Glomerular endothelial cell (primary cell): ENCODE measurements around the gene CACNA1E. TPM values are rescaled to one million over a fixed set of nuclear protein-coding genes. Genes with fewer than 3 reads are reported as not detected.

Source experiments
- DNase-seq: peaks from one replicate; pipeline ENCODE4 v3.0.0-alpha.2; 2011; ENCODE audit warnings: low read depth, low spot score; ENCODE audit errors: extremely low read depth
- total RNA-seq: library from RNA; depleted of rRNA; stranded (reverse); fragments of >200 nt; gene quantifications from 2 replicates; pipeline ENCODE4 v1.2.3, GENCODE V29; 2015

CACNA1E gene
- total RNA-seq, 1 donor from 2014 or later, result not detected

DNA sequence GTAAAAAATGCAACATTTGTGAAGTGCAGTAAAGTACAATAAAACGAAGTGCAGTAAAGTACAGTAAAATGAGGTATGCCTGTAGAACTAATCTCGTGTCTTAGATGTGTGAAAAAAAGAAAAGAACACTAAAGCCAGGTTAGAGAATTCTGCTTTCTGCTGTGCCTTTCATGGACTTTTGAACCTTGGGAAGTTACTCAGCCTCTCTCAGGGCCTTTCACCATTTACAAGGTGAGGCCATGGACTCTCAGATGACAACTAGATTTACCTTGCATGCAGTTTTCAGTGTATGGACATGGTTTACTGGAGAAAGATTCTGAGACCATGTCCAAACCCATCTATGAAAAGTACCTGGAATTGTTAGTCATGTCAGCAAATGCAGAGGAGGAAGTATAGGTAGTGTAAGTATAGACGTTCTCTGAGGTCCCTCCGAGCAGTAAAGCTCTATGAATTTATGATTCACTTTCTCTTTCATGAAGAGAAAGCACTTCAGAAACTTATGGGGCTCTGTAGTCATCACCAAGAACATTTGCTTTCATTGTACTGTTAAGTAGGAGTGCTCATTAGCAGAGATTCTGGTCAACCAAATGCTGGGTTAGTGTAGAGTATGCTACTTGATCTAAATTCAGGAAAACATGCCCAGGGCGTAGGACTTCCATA, 143.1 kb downstream of the CACNA1E start:
- DNase-seq, result no peak

DNA sequence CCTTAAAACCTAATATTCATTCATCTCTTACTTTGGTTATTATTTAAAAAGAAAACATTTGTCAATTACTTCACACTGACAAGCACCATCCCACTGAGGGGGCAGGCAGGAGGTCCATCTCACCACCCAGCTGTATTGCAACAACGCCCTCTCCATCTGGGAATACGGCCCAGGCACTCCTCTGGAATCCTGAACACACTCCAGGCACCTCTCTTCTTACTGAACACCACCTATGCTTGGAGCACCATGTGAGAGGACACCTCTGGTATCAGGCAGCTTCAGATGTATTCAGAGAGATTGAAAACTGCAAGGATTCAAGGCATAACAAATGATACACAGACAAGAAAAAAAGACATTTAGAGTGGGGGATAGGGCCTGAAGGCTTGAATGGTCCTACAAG, 147.1 kb downstream of the CACNA1E start:
- DNase-seq, result no peak

DNA sequence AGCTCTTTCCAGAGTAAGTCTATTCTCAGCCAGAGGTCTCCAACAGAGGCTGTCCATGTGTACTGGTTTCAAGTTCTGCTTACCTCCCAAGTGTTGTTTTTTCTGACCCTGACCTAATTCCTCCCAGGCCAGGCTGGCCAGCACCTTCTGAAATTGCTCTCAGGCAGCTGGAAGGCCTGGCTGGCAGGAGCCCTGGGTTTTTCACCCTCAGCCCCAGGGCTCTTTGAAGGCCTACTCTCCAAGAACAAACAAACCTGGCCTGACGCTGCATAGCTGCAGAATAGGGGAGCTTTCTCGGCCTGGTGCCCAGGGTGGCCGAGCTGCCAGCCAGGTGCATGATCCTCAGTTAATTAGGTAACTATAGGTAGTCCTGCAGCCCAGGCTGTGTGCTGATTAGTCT, 147.5 kb downstream of the CACNA1E start:
- no peak for DNase-seq

DNA sequence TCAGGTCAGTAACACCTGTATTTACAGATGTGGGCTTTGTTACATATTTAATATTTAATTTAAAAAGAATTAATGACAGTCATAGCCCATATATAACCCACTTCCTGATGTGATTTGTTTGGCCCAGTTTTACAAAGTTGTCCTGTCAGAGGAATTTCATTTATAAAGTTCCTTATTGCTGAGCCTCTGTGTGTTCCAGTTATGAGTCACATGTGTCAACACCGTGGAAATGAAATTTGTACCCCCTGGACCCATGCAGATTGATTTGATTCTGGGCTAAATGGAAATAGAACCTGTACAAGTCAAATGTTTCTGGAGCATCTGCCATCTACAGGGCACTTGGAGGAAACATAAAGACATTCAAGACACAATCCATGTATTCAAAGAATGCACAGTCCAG, 149.2 kb downstream of the CACNA1E start:
- DNase-seq, result no peak

DNA sequence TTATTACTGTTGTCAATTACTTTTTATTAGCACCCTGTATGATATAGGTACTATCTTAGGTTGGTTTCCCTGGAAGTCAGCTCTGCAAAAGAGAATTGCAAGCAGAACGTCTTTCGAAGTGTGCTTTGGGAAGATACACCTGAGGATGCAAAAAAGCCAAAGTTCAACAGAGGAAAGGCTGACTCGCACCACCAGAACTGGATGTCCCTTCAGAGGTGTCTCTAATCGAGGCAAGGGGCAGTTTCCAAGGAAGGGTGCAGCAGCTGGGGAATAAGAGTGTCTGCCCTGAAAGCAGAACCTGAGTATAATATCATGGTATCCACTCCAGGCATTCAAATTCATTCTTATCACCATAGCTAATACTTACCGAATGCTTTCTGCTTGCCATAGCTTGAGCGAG, 149.6 kb downstream of the CACNA1E start:
- no peak for DNase-seq

DNA sequence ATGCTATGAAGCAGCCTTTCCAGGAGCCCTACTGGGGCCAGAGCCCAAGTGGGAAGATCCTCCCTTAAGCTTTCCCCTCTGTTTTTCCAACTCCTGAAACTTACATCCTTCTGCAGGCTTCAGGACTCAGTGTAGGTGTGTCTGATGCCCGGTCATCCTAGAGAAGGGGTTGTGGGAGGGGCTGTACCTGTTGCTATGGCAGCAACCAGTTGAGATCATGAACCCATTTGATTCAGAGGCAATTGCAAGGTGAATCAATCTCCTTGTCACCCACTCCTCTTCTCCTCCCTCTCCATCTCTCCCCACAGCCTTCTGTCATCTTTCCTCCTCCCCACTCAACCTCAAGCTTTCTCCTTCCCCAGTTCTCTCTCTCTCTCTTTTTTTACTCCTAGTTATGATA, 151.8 kb downstream of the CACNA1E start:
- no peak for DNase-seq

DNA sequence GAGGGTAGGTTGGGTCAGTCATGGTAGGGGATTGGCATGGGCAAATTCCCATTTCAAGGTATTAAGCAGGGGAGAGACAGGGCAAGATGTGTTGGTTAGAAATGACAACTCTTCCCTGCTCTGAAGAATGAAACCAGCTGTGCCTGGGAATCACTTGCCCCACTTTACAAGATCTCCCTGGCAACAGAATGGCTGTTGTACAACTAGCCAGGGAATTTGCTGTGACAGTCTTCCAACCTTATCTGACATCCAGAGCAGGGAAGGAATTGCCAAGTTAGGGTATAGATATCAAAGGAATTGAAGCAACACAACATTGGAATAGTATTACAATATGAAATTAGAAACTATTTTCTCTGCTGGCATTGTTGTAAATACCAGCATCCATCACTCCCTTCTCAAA, 154.7 kb downstream of the CACNA1E start:
- no peak for DNase-seq

DNA sequence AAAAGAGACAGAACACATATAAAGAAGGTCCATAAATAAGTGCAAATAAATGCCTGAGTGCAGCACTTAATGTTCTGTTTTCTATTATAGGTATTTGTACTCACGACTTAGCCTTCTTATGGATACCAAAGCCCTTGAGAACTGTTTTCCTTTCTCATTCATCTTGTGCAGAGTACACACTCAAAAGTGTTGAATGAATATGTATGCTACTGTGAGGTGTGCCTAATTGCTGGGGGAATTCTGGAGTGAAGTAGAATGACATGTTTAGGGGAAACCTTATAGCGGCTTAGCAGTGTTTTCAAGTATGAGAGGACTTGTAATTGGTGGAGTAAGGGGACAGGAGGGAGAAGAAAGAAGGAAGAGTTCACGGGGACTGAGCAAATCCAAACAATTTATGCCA, 157.6 kb downstream of the CACNA1E start:
- no peak for DNase-seq

DNA sequence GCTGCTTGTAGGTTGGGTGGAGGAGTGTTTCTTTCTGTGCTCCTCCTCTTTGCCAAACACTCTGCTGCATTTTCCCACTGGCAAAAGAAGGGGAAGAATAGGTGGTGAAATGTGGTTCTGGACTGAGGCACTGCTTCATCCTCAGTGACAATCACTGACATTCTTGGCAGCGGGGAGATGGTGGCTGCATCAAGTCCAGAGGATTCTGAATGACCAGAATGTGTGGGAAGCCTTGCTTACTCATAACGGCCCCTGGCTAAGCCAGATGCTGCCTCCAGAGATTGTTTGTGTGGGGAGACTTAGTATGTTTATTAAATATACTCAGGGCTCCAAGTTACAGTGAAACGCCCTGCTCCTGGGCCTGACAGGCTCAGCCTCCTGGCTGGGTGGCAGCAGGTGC, 160.3 kb downstream of the CACNA1E start:
- no peak for DNase-seq

DNA sequence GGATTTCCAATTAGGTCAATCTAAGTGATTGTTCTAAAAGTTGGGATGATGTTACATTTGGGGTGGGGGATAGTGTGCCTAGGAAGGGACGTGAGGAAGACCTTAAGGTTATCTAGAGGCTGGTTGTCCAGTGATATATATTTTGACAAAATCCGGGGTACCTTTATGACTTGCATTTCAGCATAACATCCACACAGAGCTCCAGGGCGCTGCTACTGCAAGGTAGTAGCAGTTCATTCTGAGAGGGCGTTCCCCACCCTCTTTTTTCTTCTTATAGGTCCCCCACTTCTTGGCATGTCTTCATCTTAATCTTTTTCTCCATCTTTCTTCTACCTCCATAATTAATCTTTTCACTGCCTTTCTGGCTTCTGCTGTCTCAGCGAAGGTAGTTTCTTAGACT, 161.9 kb downstream of the CACNA1E start:
- DNase-seq, result no peak

DNA sequence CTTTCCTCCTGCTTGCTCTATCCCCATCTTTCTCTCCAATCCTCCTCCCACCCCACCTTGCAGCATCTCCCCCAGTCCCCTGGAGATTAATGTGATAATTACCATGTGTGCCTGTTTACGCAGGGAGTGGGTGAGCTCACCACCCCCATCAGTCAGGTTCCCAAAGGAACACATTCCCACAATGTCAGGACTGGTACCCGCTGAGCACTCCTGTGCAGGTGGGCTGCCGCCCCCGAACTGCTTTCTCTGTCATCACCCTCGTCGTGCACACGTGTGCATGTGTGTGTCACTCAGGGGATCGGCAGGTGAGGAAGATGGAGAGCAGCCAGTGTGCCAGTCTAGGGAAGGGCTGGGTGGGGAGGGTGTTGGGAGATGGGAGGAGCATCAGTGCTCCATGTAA, 163.4 kb downstream of the CACNA1E start:
- no peak for DNase-seq

DNA sequence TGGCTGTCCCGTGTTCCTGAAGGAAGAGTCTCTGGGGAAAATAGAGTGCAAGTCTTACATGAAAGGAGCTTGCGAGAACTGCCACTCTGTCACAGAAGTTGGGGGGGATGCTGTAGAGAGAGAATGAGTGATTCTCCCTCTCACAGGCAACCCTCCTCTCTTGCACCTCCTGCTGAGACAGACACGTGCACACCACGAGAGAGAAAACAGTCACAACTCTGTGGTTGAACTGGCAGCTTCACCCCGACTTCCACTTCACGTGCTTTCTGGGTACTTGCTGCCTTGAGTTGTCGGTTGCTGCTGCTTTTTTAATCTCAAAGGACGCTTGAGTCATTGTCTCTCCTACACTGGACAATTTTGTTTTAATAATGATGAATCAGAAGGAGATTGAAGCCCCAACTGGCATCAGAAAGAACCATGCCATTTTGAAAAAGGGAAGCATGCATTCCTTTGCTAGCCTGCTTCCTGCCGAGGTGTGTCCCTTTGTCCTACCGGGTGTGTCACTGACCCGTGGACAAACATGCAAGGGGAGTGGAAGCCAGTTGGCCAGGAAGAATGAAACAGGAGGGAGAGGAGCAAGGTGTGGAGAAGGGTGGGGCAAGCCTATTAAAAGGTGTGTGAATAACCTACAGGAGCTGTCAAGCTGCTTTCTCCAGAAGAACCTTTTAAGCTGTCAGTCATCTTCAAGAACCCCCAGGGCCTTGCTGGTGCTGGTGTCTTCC, 164.2 kb downstream of the CACNA1E start:
- no peak for DNase-seq

DNA sequence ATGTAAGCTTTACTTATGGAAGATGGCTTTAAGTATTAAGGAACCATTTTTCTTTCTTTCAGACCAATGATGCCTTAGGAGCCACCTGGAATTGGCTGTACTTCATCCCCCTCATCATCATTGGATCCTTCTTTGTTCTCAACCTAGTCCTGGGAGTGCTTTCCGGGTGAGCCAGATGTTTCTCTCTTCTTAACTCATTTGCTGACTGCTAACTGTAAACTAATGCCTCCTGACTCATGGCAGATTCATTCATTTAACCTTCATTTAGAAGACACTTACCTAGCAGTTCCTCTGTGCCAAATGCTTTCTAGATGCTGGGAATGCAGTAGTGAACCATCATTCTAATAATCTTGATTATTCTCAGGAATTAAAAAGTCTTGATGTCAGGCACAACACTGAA, 168.0 kb downstream of the CACNA1E start:
- DNase-seq, result no peak

DNA sequence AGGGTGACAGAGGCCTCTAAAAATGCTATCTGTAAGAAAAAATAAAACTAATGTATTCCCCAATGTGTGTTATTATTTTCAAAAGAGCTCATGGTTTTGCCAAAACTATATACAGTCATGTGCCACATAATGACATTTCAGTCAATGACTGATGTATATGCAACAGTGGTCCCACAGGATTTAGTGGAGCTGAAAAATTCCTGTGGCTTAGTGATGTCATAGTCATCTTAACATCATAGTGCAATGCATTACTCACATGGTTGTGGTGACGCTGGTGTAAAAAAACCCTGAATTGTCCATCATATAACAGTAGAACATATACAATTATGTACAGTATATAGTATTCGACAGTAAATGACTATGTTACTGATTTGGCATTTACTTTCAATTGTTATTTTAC, 172.4 kb downstream of the CACNA1E start:
- DNase-seq, result no peak

DNA sequence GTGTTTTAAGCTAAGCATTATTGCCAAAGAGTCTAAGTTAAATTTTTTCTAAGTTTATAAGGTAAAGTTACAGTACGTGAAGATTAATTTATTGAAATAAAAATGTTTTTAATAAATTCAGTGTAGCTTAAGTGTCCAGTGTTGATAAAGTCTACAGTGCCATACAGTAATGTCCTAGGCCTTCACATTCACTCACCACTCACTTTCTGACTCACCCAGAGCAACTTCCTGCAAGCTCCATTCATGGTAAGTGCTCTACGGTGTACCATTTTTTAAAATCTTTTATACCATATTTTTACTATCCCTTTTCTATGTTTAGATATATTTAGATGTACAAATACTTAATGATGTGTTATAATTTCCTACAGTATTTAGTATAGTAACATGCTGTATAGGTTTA, 173.2 kb downstream of the CACNA1E start:
- DNase-seq, result no peak

DNA sequence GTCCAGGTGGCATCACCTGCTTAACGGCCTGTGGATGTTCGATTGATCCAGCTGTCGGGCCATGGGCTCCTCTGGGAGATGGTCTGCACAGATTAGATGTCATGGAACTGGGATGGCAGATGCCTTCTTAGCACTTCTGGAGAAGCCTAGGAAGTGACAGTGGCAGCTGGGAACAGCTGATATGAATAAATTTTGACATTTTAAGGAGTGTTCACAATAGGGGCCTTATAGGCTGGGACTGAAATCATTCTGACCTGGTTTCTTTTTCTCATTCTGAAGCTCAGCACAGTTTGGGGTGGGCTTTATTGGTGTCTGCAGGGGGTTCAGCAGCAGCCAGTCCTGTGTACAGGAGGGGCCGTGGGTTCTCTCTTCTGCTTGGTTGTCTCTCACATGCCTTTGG, 175.3 kb downstream of the CACNA1E start:
- no peak for DNase-seq

DNA sequence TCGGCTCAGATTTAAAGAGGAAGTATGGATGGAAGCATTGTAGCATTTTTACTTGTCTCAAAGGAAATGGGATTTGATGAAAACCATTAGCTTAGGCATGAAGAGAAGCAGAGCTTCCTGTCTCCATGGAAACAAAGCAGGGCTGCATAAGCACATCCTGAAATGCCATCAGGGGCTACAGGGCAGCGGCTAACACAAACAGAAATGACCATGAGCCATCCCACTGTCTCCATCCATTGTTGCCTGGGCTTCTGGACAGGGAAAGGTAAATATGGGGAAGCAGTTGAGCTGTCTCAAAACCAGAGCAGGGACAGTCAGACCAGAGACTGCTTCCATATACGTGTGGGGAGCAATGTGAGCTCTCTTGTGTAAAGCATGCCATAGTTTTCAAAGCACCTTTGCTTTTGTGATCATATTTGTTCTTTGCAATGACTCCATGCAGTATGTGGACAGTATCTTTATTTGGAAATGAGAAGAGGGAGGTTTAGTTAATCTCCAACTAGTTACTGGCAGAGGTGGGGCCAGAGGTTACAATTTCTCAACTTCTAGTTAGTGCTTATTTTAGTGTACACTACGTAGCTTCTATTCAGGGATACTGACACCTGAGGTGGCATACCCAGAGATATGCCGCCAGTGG, 176.1 kb downstream of the CACNA1E start:
- DNase-seq, result no peak

DNA sequence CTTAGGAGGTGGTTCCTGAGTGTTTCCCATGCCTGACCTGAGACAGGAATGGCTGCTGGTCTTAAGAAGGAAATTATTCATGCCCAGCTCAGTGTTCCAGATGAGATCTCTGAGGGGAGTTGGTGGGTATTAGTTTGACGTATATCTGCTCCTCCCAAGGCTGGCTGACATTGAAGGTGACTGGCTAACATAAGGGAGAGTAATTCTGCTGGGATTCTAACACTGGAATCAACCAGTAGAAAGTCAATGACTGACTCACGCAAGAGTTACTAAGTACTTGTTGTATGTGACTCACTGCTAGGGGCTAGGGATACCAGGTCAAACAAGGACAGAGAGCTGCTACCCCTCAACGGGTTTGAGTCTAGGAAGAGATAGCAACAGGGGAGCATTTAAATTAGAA, 177.3 kb downstream of the CACNA1E start:
- no peak for DNase-seq

DNA sequence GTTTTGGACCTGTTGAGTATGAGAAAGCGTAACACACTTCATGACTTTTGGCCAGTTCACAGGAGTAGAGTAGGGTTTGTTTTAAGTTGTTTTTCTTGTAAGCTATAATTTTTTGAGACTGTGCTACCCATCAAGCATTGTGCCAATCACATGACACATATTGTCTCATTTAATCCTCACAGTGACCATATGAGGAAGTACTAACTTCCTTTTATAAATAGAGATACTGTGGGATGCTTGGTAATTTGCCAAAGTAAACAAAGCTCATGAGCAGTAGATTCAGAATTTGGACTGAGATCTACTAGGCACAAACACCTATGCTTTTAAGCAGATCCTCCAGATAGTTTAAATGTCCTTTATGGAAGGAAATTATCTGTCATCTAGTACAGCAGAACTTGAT, 178.3 kb downstream of the CACNA1E start:
- DNase-seq, result no peak

DNA sequence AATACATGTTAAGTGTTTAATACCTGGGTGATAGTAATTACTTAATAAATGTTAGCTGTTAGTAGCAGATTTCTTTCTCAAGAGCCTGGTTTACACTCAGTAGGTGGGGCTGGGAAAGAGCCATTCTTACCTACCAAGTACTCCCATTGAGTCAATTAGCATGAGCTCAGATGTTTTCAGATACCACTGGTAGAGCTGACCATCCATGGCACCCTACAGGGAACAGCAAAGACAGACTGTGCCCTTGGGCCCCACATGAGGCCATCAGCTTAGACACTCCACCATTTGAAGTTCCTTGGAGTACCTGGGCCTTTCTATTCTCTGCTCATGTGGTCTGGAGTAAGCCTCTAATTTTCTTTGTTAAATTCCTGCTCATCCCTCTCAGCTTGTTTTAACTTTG, 179.3 kb downstream of the CACNA1E start:
- DNase-seq, result no peak

DNA sequence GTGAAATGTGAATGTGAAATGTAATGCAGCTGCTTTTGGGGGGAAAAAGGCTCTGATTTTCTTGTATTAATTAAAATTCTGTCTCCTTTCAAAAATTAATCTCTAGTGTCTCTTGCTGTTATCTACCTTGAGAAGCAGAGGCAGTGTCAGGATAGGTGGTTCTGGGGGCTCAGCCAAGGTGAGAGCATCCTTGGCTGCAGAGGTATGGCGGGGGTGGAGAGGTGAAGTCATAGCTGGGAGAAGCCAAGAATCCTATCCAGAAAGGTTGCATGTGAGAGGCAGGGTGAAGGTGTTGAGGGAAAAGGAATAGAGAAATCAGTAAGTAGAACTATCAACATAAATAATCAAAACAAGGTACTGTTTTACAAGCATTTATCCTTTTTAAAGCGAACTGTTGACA, 181.2 kb downstream of the CACNA1E start:
- DNase-seq, result no peak

DNA sequence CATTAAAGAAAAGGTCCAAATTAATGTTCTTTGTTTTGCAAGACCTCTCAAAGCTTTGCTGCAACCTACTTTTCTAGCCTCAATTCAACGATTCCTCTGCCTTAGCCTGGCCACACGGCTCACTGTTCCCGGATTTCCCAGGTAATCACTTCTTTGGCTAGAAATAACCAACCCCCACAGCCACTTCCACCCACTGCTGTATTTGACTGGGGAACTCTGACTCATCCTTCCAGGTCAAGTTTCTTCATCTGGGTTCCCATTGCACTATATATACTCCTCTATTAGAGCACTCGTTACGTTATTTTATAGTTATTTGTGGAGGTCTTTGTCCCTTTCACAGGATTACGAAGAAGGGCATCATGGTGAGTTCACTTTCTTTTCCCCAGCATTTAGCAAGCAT, 185.9 kb downstream of the CACNA1E start:
- no peak for DNase-seq
